Lower lobe of right lung (tissue), 2 donors: Measurements from ENCODE around the gene CEP152. TPM values are rescaled to one million over a fixed set of nuclear protein-coding genes. Genes with fewer than 3 reads are reported as not detected.

Experiments used
- ATAC-seq, 2 donors: fragments of 200-7000 bp; cut with Tn5 transposase; one replicate each; pipeline ENCODE4 v1.9.1; 2020 to 2022; ENCODE audit warnings: mild to moderate bottlenecking in 2 of 2, moderate library complexity in 2 of 2
- DNase-seq: peaks from one replicate; pipeline ENCODE4 v3.0.0-alpha.2; 2020
- H3K27ac ChIP-seq: fragments of 200-600 bp; one replicate; pipeline ENCODE4 v1.8.0; 2022
- H3K27me3 ChIP-seq: fragments of 200-600 bp; one replicate; pipeline ENCODE4 v1.8.0; 2022; ENCODE audit warnings: low read depth
- H3K36me3 ChIP-seq: fragments of 200-600 bp; one replicate; pipeline ENCODE4 v1.8.0; 2022; ENCODE audit warnings: mild to moderate bottlenecking
- H3K4me1 ChIP-seq: fragments of 200-600 bp; one replicate; pipeline ENCODE4 v1.8.0; 2022
- H3K4me3 ChIP-seq: fragments of 200-600 bp; one replicate; pipeline ENCODE4 v1.8.0; 2022; ENCODE audit warnings: mild to moderate bottlenecking
- H3K9me3 ChIP-seq: fragments of 200-600 bp; one replicate; pipeline ENCODE4 v1.8.0; 2022
- intact Hi-C: fragments of 100-400 bp; cut with DNase I; formaldehyde crosslinking; loops from one replicate; pipeline ENCODE4 v1.11.0; 2022
- total RNA-seq: library from RNA; stranded (reverse); fragmentation: NEBNext Ultra II Directional; extraction: Animal tissue kit (Norgen Biotek cat#: 25700); gene quantifications from one replicate; pipeline ENCODE4 v1.2.1, GENCODE V29; 2021
- TF ChIP-seq, protein P1 (sequence below): fragments of 200-600 bp; IDR thresholded peaks from one replicate; pipeline ENCODE4 v1.8.0; 2022; ENCODE audit warnings: antibody characterized with exemption, mild to moderate bottlenecking
- donor health status: DM: no; HTN: yes; CAD: no; lungs with severe emphysema.

CEP152 gene
- total RNA-seq, 1 donor from 2014 or later = 6.5 TPM

DNA sequence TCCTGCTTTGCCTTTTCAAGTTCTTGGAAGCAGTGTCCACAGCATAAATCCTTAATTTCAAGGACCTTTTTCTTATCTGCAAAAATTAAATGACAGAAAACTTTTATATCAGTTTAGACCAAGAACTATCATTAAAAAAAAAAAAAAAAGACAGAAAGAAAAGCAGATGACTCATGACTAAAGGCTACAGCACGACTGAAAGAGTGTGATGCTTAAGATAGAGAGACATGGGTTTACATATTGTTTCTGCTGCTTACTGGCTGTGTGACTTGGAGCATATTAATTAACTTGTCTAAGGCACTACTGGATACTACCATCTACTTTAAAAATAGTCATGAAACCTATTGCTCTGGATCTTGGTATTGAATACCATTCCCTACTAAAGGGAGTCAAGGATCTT, 62.3 kb downstream of the CEP152 start:
- Histone ChIP-seq H3K9me3 (no peaks in the 10 kb centered on the region), H3K4me1 (no peaks in the 10 kb centered on the region), H3K27ac (no peak overlapping the region), H3K36me3 (peaks cover 10% of the 10 kb centered on the region), H3K27me3 (no peaks in the 10 kb centered on the region), H3K4me3 (no peak overlapping the region)
- ATAC-seq (no peak), DNase-seq (no peak)
- TF ChIP-seq, protein P1, sequence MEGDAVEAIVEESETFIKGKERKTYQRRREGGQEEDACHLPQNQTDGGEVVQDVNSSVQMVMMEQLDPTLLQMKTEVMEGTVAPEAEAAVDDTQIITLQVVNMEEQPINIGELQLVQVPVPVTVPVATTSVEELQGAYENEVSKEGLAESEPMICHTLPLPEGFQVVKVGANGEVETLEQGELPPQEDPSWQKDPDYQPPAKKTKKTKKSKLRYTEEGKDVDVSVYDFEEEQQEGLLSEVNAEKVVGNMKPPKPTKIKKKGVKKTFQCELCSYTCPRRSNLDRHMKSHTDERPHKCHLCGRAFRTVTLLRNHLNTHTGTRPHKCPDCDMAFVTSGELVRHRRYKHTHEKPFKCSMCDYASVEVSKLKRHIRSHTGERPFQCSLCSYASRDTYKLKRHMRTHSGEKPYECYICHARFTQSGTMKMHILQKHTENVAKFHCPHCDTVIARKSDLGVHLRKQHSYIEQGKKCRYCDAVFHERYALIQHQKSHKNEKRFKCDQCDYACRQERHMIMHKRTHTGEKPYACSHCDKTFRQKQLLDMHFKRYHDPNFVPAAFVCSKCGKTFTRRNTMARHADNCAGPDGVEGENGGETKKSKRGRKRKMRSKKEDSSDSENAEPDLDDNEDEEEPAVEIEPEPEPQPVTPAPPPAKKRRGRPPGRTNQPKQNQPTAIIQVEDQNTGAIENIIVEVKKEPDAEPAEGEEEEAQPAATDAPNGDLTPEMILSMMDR = no peak
- intact Hi-C loops = no loop called here

DNA sequence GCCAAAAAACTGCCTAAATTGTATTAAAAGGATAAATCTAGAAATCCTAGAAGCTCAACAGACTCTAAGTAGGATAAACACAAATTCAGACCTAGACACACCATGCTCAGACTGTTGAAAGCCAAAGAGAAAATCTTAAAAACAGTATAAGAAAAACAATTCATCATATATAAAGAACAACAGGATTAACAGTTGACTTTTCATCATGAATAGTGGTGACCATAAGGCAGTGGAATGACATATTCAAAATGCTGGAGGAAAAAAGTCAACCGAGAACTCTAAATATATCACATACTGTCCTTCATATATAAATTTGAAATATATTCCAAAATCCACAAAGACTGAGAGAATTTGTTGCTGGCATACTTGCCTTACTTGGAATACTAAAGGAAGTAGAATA, 77.3 kb downstream of the CEP152 start:
- Histone ChIP-seq H3K4me3 (no peak overlapping the region), H3K27me3 (no peaks in the 10 kb centered on the region), H3K9me3 (peaks cover 10% of the 10 kb centered on the region), H3K36me3 (peaks cover 7% of the 10 kb centered on the region), H3K4me1 (no peaks in the 10 kb centered on the region), H3K27ac (no peak overlapping the region)
- intact Hi-C loops = no loop called here
- TF ChIP-seq, protein P1 = no peak
- DNase-seq (no peak), ATAC-seq (no peak)

DNA sequence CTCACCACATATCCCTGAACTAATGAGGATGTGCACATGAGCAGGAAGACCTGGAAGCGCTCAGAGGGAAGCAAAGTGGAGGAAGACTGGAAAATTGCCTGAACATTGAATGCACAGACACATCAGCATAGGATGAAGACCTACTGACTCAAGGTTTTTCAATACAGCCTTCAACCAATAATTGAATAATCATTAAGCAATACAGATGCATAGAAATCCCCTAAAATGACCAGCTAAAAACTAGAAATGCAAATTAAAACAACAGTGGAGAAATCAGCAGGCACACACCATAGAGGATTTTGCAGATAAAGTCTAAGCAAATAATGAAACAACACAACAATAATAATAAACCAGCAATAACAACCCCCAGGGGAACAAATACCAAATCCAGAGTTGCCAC, 80.4 kb downstream of the CEP152 start:
- H3K4me3 ChIP-seq = no peak overlapping the region
- H3K4me1 ChIP-seq = no peaks in the 10 kb centered on the region
- peaks cover 10% of the 10 kb centered on the region for H3K9me3 ChIP-seq
- DNase-seq = no peak
- ATAC-seq = no peak
- TF ChIP-seq, protein P1 = no peak
- H3K36me3 ChIP-seq = no peaks in the 10 kb centered on the region
- intact Hi-C loops = no loop called here
- H3K27me3 ChIP-seq = no peaks in the 10 kb centered on the region
- no peak overlapping the region for H3K27ac ChIP-seq

DNA sequence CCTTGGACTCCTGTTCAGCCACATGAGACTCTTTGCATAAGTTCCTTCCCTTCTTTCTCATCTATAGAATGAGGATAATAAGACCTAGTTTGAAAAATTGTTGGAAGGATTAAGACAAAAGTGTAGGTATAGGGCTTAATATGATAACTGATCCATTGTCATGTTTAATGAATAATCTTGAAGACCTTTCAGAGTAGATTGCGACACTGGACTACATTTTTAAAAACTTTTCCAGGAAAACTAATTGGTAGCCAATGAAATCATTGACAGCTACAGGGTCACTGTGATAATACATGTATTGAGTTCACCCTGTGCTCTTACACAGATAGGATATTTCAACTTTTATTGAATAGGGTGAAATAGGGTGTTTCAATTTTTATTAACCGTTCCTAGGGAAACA, 86.9 kb downstream of the CEP152 start:
- ATAC-seq = no peak
- no peak for DNase-seq
- Histone ChIP-seq H3K27me3 (no peaks in the 10 kb centered on the region), H3K4me3 (no peak overlapping the region), H3K27ac (no peak overlapping the region), H3K9me3 (no peaks in the 10 kb centered on the region), H3K36me3 (no peaks in the 10 kb centered on the region), H3K4me1 (peaks cover 4% of the 10 kb centered on the region)
- intact Hi-C loops = no loop called here
- TF ChIP-seq, protein P1 = no peak

DNA sequence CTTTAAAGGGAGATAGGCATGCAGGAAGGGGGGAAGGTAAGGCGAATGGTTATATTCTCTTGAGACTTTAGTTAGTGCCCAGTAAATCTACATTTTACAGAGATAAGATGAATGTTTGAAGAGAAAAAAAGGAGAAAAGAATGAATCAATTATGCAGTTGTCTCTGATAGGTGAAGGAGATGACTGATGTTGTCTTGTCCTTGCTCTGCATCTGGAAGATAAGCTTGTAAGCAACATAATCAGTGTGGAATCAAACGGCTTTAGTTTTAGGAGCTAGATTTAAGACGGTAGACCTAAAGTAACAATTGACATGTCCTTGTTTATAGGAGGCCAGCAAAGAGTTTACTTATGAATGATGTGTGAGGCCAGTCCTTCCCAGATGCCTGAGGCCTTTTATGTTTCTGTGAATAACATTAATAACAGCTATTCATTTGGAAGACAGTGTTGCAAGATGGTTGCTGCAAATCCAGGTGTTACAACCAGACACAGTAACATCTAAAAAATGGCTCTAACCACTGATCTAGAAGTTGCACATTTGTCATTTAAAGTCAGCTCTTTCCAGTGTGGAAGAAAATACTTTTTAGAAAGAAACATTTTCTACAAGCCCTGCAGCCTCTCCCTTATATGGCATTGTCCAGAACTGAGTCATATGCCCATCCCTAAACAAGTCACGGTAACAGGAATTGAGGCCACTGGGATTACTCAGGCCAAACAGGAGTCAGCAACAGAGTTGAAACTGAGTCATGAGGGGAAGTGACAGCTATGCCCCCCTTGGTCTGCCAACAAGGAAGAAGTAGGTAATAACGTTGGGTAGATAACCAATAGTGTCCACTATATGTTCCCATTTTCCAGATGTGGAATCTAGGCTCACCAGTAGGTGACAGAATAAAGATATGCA, 87.9 kb downstream of the CEP152 start:
- intact Hi-C loops = no loop called here
- H3K27me3 ChIP-seq = no peaks in the 10 kb centered on the region
- no peak overlapping the region for H3K4me3 ChIP-seq
- ATAC-seq = no peak
- no peaks in the 10 kb centered on the region for H3K36me3 ChIP-seq
- peaks cover 4% of the 10 kb centered on the region for H3K4me1 ChIP-seq
- no peak overlapping the region for H3K27ac ChIP-seq
- DNase-seq = no peak
- TF ChIP-seq, protein P1 = no peak
- H3K9me3 ChIP-seq = no peaks in the 10 kb centered on the region
